Memory B cell (primary cell): ENCODE measurements around the gene RBBP7.

Experiments used
- ATAC-seq: fragments of 150-1000 bp; cut with Tn5 transposase; 2 replicates; pipeline ENCODE4 v1.10.0; 2021; ENCODE audit warnings: low read depth, mild to moderate bottlenecking, moderate library complexity
- DNase-seq, 2 donors: peaks; one replicate each; pipeline ENCODE4 v3.0.0; 2022; ENCODE audit warnings: low spot score in 2 of 2
- H3K27ac Mint-ChIP-seq: one replicate; pipeline ENCODE4 v1.8.0; 2022; ENCODE audit warnings: mild to moderate bottlenecking, moderate library complexity, mixed read lengths
- H3K27me3 Mint-ChIP-seq: one replicate; pipeline ENCODE4 v1.8.0; 2022; ENCODE audit warnings: mixed read lengths
- H3K36me3 Mint-ChIP-seq: one replicate; pipeline ENCODE4 v1.8.0; 2022; ENCODE audit warnings: mild to moderate bottlenecking, mixed read lengths
- H3K4me1 Mint-ChIP-seq: one replicate; pipeline ENCODE4 v1.8.0; 2022; ENCODE audit warnings: mixed read lengths
- H3K4me3 Mint-ChIP-seq: one replicate; pipeline ENCODE4 v1.8.0; 2022; ENCODE audit warnings: mild to moderate bottlenecking, moderate library complexity, mixed read lengths
- H3K9me3 Mint-ChIP-seq: one replicate; pipeline ENCODE4 v1.8.0; 2022; ENCODE audit warnings: mixed read lengths

Gene RBBP7

GRCh38 chrX:16827225-16827624 is 42.9 kb downstream of the RBBP7 start:
- Mint-ChIP-seq H3K9me3 (no peaks in the 10 kb centered on the region), H3K27me3 (no peaks in the 10 kb centered on the region), H3K27ac (no peak overlapping the region), H3K36me3 (peaks cover 7% of the 10 kb centered on the region), H3K4me1 (no peaks in the 10 kb centered on the region), H3K4me3 (no peak overlapping the region)
- no peak for ATAC-seq
- no peak for DNase-seq

DNA sequence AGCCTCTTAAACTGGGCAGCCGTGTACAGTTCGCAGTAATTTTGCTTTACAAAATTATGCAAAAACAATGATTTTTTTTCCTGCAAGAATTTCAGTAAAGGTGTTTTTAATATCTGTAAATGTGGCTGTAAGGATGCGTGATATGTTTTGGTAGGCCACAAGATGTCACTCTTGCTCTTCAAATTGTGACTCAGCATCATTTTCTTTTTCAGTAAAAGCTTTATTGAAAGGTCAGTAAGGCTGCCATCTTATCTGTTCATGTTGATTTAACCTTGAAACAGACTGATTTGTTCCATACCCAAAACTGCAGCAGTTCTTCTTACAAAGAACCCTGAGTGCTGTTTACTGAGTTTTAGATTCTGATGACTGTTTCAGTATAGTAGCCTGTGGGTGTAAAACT is 44.0 kb downstream of the RBBP7 start:
- no peaks in the 10 kb centered on the region for H3K27me3 Mint-ChIP-seq
- H3K36me3 Mint-ChIP-seq: peaks cover 8% of the 10 kb centered on the region
- ATAC-seq: no peak
- no peak for DNase-seq
- H3K9me3 Mint-ChIP-seq: no peaks in the 10 kb centered on the region
- H3K27ac Mint-ChIP-seq: no peak overlapping the region
- H3K4me3 Mint-ChIP-seq: no peak overlapping the region
- H3K4me1 Mint-ChIP-seq: no peaks in the 10 kb centered on the region

- DNase-seq (no peak), ATAC-seq (no peak)
- Mint-ChIP-seq H3K4me1 (no peaks in the 10 kb centered on the region), H3K27me3 (no peaks in the 10 kb centered on the region), H3K36me3 (peaks cover 8% of the 10 kb centered on the region), H3K9me3 (no peaks in the 10 kb centered on the region), H3K27ac (no peak overlapping the region), H3K4me3 (no peak overlapping the region)
These were observed 44.7 kb downstream of the RBBP7 start for GRCh38 chrX:16825264-16826035.

DNA sequence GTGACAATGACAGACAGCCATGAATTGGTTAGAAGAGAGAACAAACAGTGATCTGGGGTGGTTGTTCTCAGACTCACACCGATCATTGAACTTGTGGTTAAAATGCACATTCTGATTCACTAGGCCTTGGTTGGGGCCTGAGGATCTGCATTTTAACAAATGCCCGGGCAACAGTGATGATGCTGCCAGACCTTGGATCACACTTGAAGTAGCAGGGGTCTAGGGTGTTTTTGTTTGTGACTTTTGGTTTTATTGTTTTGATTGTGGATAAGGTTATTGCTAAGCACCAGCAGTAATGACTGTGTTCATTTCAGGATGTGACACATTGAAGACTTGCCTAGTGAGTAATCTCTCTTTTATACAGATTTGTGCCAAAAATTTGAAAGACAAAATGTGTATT is 47.4 kb downstream of the RBBP7 start:
- H3K9me3 Mint-ChIP-seq: no peaks in the 10 kb centered on the region
- H3K27ac Mint-ChIP-seq: no peak overlapping the region
- peaks cover 2% of the 10 kb centered on the region for H3K4me1 Mint-ChIP-seq
- no peak for ATAC-seq
- H3K27me3 Mint-ChIP-seq: no peaks in the 10 kb centered on the region
- no peak overlapping the region for H3K4me3 Mint-ChIP-seq
- H3K36me3 Mint-ChIP-seq: peaks cover 6% of the 10 kb centered on the region
- DNase-seq: no peak

- Mint-ChIP-seq H3K4me1 (peaks cover 2% of the 10 kb centered on the region), H3K9me3 (no peaks in the 10 kb centered on the region), H3K4me3 (no peak overlapping the region), H3K27me3 (no peaks in the 10 kb centered on the region), H3K27ac (no peak overlapping the region), H3K36me3 (peaks cover 6% of the 10 kb centered on the region)
- no peak for ATAC-seq
- DNase-seq: no peak
These were observed 50.5 kb downstream of the RBBP7 start for GRCh38 chrX:16819634-16820033.

GRCh38 chrX:16814597-16814996 is 55.6 kb downstream of the RBBP7 start:
- Mint-ChIP-seq H3K27me3 (no peaks in the 10 kb centered on the region), H3K36me3 (peaks cover 2% of the 10 kb centered on the region), H3K9me3 (no peaks in the 10 kb centered on the region), H3K4me3 (no peak overlapping the region), H3K27ac (no peak overlapping the region), H3K4me1 (peaks cover 6% of the 10 kb centered on the region)
- ATAC-seq (no peak), DNase-seq (no peak)

DNA sequence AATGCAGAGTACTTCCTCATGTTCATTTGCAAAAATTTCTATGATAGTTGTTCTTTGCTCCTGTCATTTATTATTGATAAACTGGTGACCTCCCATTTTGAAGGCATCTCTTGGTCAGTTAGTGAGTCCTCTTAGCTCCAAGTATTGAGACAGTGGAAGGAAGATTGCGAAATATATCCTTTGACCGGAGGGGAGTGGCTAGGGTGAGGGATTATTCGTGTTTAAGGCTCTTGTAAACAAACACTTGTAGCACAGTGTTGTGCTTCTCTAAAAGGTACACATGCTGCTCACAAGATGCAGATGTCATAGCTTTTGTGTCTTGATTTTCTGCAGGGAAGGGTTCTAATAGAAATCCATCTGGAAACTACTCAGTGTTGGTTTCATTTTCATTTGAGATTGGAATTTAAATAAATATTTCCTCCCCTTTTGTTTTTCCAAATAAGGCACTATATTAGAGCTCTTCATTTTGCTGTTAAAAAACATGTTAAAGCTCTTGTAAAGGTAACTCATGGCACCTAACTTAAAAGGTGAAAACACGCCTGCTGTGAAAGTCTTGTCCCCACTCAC is 62.1 kb downstream of the RBBP7 start:
- DNase-seq: no peak
- Mint-ChIP-seq H3K4me3 (no peak overlapping the region), H3K27ac (no peak overlapping the region), H3K9me3 (no peaks in the 10 kb centered on the region), H3K36me3 (no peaks in the 10 kb centered on the region), H3K4me1 (peaks cover 14% of the 10 kb centered on the region), H3K27me3 (no peaks in the 10 kb centered on the region)
- ATAC-seq: no peak

- Mint-ChIP-seq H3K27ac (no peak overlapping the region), H3K9me3 (no peaks in the 10 kb centered on the region), H3K27me3 (no peaks in the 10 kb centered on the region), H3K4me3 (no peak overlapping the region), H3K4me1 (peaks cover 14% of the 10 kb centered on the region), H3K36me3 (no peaks in the 10 kb centered on the region)
- ATAC-seq (no peak), DNase-seq (no peak)
These were observed 62.6 kb downstream of the RBBP7 start for GRCh38 chrX:16807548-16807947.

- peaks cover 9% of the 10 kb centered on the region for H3K4me1 Mint-ChIP-seq
- H3K36me3 Mint-ChIP-seq: no peaks in the 10 kb centered on the region
- no peaks in the 10 kb centered on the region for H3K27me3 Mint-ChIP-seq
- H3K9me3 Mint-ChIP-seq: no peaks in the 10 kb centered on the region
- no peak overlapping the region for H3K27ac Mint-ChIP-seq
- no peak overlapping the region for H3K4me3 Mint-ChIP-seq
- ATAC-seq (peak; percentile 60), DNase-seq (no peak)
These were observed 65.2 kb downstream of the RBBP7 start for GRCh38 chrX:16804923-16805464.

DNA sequence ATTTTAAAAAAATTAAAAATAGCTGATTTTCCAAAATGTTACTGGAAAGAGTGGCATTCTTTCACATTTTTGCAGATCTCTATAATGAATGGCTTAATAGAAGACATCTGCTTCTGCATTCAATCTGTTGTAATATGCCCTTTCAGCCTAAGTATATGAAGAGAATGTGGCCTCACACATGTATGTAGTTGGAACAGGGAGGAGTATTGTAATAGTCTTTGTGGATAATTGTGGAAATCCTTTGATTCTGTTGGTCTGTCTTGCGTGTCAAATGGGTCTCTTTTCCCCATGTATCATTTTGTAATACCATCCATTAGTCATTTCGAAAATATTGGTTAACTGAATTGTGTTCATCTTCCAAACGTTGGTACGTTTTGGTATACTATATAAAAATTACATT is 72.3 kb downstream of the RBBP7 start:
- Mint-ChIP-seq H3K9me3 (no peaks in the 10 kb centered on the region), H3K4me3 (no peak overlapping the region), H3K4me1 (peaks cover 4% of the 10 kb centered on the region), H3K27me3 (no peaks in the 10 kb centered on the region), H3K36me3 (peaks cover 4% of the 10 kb centered on the region), H3K27ac (no peak overlapping the region)
- DNase-seq (no peak), ATAC-seq (no peak)

GRCh38 chrX:16797358-16797757 is 72.8 kb downstream of the RBBP7 start:
- Mint-ChIP-seq H3K4me1 (peaks cover 4% of the 10 kb centered on the region), H3K27ac (no peak overlapping the region), H3K27me3 (no peaks in the 10 kb centered on the region), H3K9me3 (no peaks in the 10 kb centered on the region), H3K36me3 (peaks cover 4% of the 10 kb centered on the region), H3K4me3 (no peak overlapping the region)
- DNase-seq (no peak), ATAC-seq (no peak)

DNA sequence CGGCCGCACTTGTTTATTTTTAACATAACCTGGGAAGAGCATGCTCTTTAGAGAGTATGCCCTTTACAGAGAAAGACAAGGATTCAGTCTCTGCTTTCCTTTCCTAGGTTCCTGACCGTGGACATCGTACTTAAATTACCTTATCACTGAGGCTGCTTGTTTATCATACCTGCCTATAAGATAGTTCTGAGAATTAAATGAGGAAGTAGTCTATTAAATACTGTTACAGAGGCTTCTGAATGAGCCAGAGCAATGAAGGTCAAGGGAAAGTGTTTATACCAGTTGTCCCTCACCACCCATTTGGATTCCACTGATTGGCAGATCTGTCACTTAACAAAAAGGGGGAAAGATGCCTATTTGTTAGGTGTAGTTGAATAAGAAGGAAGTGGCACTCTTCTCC is 73.9 kb downstream of the RBBP7 start:
- H3K9me3 Mint-ChIP-seq: no peaks in the 10 kb centered on the region
- no peak overlapping the region for H3K4me3 Mint-ChIP-seq
- no peak for ATAC-seq
- peaks cover 4% of the 10 kb centered on the region for H3K4me1 Mint-ChIP-seq
- DNase-seq: no peak
- no peak overlapping the region for H3K27ac Mint-ChIP-seq
- peaks cover 4% of the 10 kb centered on the region for H3K36me3 Mint-ChIP-seq
- H3K27me3 Mint-ChIP-seq: no peaks in the 10 kb centered on the region
